Hematopoietic multipotent progenitor cell treated with erythropoietin and hydrocortisone succinate and interleukin-3 and kit ligand, for 17 days (in vitro differentiated cells): ENCODE data around the gene RCSD1.
A peak's percentile ranks its signal among the peaks of the same experiment; 100 is the strongest.

Experiments
- DNase-seq: peaks from one replicate; pipeline ENCODE4 v3.0.0-alpha.2; 2015; ENCODE audit warnings: low spot score

The RCSD1 gene

GRCh38 chr1:167618366-167618765, 11.7 kb upstream of the RCSD1 start:
- no peak for DNase-seq

- no peak for DNase-seq
Measured at GRCh38 chr1:167618789-167619188, 11.2 kb upstream of the RCSD1 start.

GRCh38 chr1:167620002-167620401, 10.0 kb upstream of the RCSD1 start:
- DNase-seq, result no peak

- no peak for DNase-seq
Measured at GRCh38 chr1:167621780-167622313, 8.2 kb upstream of the RCSD1 start.

- DNase-seq, result no peak
Measured at GRCh38 chr1:167623951-167624350, 6.1 kb upstream of the RCSD1 start.

- DNase-seq, result no peak
Measured at GRCh38 chr1:167625040-167625823, 4.8 kb upstream of the RCSD1 start.

GRCh38 chr1:167627615-167627864, 2.5 kb upstream of the RCSD1 start:
- no peak for DNase-seq

GRCh38 chr1:167627865-167628641, 2.0 kb upstream of the RCSD1 start:
- peak; percentile 21 for DNase-seq

- DNase-seq, result no peak
Measured at GRCh38 chr1:167628741-167629515, 1.1 kb upstream of the RCSD1 start.

- no peak for DNase-seq
Measured at GRCh38 chr1:167630568-167631385, 745 bp downstream of the RCSD1 start.

- no peak for DNase-seq
Measured at GRCh38 chr1:167631386-167631935, 1.4 kb downstream of the RCSD1 start.

GRCh38 chr1:167631936-167632614, 2.0 kb downstream of the RCSD1 start:
- DNase-seq, result no peak

GRCh38 chr1:167633258-167633944, 3.4 kb downstream of the RCSD1 start:
- DNase-seq, result no peak

- no peak for DNase-seq
Measured at GRCh38 chr1:167634435-167634834, 4.4 kb downstream of the RCSD1 start.

- DNase-seq, result no peak
Measured at GRCh38 chr1:167635156-167635648, 5.2 kb downstream of the RCSD1 start.

- no peak for DNase-seq
Measured at GRCh38 chr1:167635941-167636340, 5.9 kb downstream of the RCSD1 start.

- DNase-seq, result no peak
Measured at GRCh38 chr1:167638064-167638463, 8.0 kb downstream of the RCSD1 start.

GRCh38 chr1:167640051-167640450, 10.0 kb downstream of the RCSD1 start:
- DNase-seq, result no peak

GRCh38 chr1:167641786-167642500, 11.9 kb downstream of the RCSD1 start:
- no peak for DNase-seq

- no peak for DNase-seq
Measured at GRCh38 chr1:167642501-167642826, 12.4 kb downstream of the RCSD1 start.
